ENCODE measurements around the gene GFOD1.

Gene GFOD1

GRCh38 chr6:13339863-13340630 is 147.4 kb downstream of the GFOD1 start:
- TF ChIP-seq, protein P1, sequence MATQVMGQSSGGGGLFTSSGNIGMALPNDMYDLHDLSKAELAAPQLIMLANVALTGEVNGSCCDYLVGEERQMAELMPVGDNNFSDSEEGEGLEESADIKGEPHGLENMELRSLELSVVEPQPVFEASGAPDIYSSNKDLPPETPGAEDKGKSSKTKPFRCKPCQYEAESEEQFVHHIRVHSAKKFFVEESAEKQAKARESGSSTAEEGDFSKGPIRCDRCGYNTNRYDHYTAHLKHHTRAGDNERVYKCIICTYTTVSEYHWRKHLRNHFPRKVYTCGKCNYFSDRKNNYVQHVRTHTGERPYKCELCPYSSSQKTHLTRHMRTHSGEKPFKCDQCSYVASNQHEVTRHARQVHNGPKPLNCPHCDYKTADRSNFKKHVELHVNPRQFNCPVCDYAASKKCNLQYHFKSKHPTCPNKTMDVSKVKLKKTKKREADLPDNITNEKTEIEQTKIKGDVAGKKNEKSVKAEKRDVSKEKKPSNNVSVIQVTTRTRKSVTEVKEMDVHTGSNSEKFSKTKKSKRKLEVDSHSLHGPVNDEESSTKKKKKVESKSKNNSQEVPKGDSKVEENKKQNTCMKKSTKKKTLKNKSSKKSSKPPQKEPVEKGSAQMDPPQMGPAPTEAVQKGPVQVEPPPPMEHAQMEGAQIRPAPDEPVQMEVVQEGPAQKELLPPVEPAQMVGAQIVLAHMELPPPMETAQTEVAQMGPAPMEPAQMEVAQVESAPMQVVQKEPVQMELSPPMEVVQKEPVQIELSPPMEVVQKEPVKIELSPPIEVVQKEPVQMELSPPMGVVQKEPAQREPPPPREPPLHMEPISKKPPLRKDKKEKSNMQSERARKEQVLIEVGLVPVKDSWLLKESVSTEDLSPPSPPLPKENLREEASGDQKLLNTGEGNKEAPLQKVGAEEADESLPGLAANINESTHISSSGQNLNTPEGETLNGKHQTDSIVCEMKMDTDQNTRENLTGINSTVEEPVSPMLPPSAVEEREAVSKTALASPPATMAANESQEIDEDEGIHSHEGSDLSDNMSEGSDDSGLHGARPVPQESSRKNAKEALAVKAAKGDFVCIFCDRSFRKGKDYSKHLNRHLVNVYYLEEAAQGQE (IDR thresholded peaks at IDR 0.05; ENCODE audit: low read depth) = no peak
- no peak for TF ChIP-seq EGR1 (IDR thresholded peaks at IDR 0.05)
- no peak for TF ChIP-seq CREB1 (IDR thresholded peaks at IDR 0.05; ENCODE audit: low read depth)
- TF ChIP-seq, protein P2, sequence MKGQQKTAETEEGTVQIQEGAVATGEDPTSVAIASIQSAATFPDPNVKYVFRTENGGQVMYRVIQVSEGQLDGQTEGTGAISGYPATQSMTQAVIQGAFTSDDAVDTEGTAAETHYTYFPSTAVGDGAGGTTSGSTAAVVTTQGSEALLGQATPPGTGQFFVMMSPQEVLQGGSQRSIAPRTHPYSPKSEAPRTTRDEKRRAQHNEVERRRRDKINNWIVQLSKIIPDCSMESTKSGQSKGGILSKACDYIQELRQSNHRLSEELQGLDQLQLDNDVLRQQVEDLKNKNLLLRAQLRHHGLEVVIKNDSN (IDR thresholded peaks at IDR 0.05) = no peak
- no peak for TF ChIP-seq TEAD4 (IDR thresholded peaks at IDR 0.05)
- TF ChIP-seq EP300 (IDR thresholded peaks at IDR 0.05; ENCODE audit: borderline replicate concordance) = no peak
- TF ChIP-seq, protein P3, sequence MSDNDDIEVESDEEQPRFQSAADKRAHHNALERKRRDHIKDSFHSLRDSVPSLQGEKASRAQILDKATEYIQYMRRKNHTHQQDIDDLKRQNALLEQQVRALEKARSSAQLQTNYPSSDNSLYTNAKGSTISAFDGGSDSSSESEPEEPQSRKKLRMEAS (IDR thresholded peaks at IDR 0.05) = no peak
- TF ChIP-seq ZBTB7A (IDR thresholded peaks at IDR 0.05; ENCODE audit: low read depth) = no peak
- TF ChIP-seq RAD21 (IDR thresholded peaks at IDR 0.05; ENCODE audit: low read depth) = no peak
- TF ChIP-seq YY1 (IDR thresholded peaks at IDR 0.05; ENCODE audit: low read depth) = no peak
- no peak for TF ChIP-seq TCF12 (IDR thresholded peaks at IDR 0.05; ENCODE audit: low read depth)
- no peak for TF ChIP-seq TAF1 (IDR thresholded peaks at IDR 0.05; ENCODE audit: low read depth)
- TF ChIP-seq FOXM1 (IDR thresholded peaks at IDR 0.05; ENCODE audit: borderline replicate concordance, low read depth) = no peak
- TF ChIP-seq NFIC (IDR thresholded peaks at IDR 0.05) = no peak
- no peak for TF ChIP-seq CEBPB (IDR thresholded peaks at IDR 0.05)

DNA sequence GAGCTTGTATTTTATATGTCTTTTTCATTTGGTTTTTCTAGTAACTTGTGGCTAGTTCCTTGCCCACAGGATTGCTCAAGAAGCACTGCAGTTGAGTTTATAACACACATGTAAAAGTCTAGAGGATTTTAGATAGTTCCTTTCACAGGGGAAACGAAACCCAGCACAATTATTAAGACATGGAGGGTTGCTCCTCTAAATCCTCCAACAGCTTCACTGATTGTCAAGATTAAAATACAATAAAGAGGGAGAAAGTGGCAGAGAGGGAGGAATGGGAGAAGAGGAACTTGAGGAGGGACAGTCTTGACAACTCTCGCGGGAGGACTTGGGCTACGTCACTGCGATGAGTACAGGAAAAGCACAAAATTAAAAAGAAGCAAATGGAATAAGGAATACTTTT is 149.4 kb downstream of the GFOD1 start:
- TF ChIP-seq ZBTB7A (IDR thresholded peaks at IDR 0.05; ENCODE audit: low read depth) = no peak
- TF ChIP-seq, protein P3 (IDR thresholded peaks at IDR 0.05) = no peak
- TF ChIP-seq EP300 (IDR thresholded peaks at IDR 0.05; ENCODE audit: borderline replicate concordance) = no peak
- no peak for TF ChIP-seq TAF1 (IDR thresholded peaks at IDR 0.05; ENCODE audit: low read depth)

DNA sequence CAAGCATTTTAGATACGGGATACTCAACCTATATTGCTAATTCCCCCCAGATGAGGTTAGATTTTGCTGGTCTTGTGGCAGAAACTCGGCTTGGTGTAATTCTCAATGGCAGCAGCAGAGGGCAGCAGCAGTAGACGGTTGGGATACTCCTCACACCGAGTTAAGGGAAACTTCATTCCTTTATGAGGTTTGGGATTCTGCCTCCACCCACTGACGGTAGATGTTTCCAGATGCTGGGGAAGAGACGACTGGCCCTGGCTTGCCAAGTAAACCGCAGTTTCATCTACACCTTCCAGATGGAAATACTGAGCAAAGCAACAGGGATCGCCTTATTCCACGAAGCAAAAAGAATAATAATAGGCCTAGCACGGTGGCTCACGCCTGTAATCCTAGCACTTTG is 150.8 kb downstream of the GFOD1 start:
- TF ChIP-seq RAD21 (IDR thresholded peaks at IDR 0.05; ENCODE audit: low read depth) (peak; percentile 98), CREB1 (IDR thresholded peaks at IDR 0.05; ENCODE audit: low read depth) (no peak)

DNA sequence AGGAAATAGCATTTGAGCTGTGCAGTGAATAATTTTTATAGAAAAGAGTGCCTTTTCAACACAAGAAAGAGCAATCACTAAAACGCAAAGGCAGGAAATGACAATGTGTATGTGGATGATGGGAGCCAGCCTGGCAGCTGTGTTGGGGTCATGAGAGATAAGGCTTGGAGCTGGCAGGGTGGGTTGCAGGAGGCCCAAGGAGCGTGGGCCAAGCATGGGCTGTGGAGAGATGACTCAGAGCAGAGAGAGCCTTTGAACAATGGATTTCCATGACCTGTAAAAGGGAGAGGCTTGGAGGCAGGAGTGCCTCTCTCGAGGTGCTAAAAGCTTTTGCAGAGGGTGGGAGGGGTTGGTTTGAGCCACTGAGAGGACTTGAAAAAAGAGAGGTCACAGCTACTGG is 152.4 kb downstream of the GFOD1 start:
- TF ChIP-seq, protein P1 (IDR thresholded peaks at IDR 0.05; ENCODE audit: low read depth) = no peak
- TF ChIP-seq, protein P2 (IDR thresholded peaks at IDR 0.05) = no peak
- TF ChIP-seq, protein P3 (IDR thresholded peaks at IDR 0.05) = no peak
- TF ChIP-seq EGR1 (IDR thresholded peaks at IDR 0.05) (no peak), YY1 (IDR thresholded peaks at IDR 0.05; ENCODE audit: low read depth) (no peak), CEBPB (IDR thresholded peaks at IDR 0.05) (no peak), TEAD4 (IDR thresholded peaks at IDR 0.05) (no peak), RAD21 (IDR thresholded peaks at IDR 0.05; ENCODE audit: low read depth) (no peak), EP300 (IDR thresholded peaks at IDR 0.05; ENCODE audit: borderline replicate concordance) (no peak), FOXM1 (IDR thresholded peaks at IDR 0.05; ENCODE audit: borderline replicate concordance, low read depth) (no peak), CREB1 (IDR thresholded peaks at IDR 0.05; ENCODE audit: low read depth) (no peak), TCF12 (IDR thresholded peaks at IDR 0.05; ENCODE audit: low read depth) (no peak), ZBTB7A (IDR thresholded peaks at IDR 0.05; ENCODE audit: low read depth) (no peak), TAF1 (IDR thresholded peaks at IDR 0.05; ENCODE audit: low read depth) (no peak), NFIC (IDR thresholded peaks at IDR 0.05) (no peak)

- TF ChIP-seq TCF12 (IDR thresholded peaks at IDR 0.05; ENCODE audit: low read depth) (no peak), NFIC (IDR thresholded peaks at IDR 0.05) (no peak), FOXM1 (IDR thresholded peaks at IDR 0.05; ENCODE audit: borderline replicate concordance, low read depth) (no peak), EP300 (IDR thresholded peaks at IDR 0.05; ENCODE audit: borderline replicate concordance) (no peak), ZBTB7A (IDR thresholded peaks at IDR 0.05; ENCODE audit: low read depth) (no peak), RAD21 (IDR thresholded peaks at IDR 0.05; ENCODE audit: low read depth) (no peak), CEBPB (IDR thresholded peaks at IDR 0.05) (no peak), EGR1 (IDR thresholded peaks at IDR 0.05) (no peak), TEAD4 (IDR thresholded peaks at IDR 0.05) (no peak), YY1 (IDR thresholded peaks at IDR 0.05; ENCODE audit: low read depth) (no peak), TAF1 (IDR thresholded peaks at IDR 0.05; ENCODE audit: low read depth) (no peak), CREB1 (IDR thresholded peaks at IDR 0.05; ENCODE audit: low read depth) (no peak)
- TF ChIP-seq, protein P1 (IDR thresholded peaks at IDR 0.05; ENCODE audit: low read depth) = no peak
- TF ChIP-seq, protein P2 (IDR thresholded peaks at IDR 0.05) = no peak
- TF ChIP-seq, protein P3 (IDR thresholded peaks at IDR 0.05) = no peak
Observed at GRCh38 chr6:13332349-13332706, 155.1 kb downstream of the GFOD1 start.
